GM20000 (cell line): Measurements from ENCODE around the gene ZNF423.

Experiments
- DNase-seq: peaks from one replicate; pipeline ENCODE4 v3.0.0; 2012; ENCODE audit warnings: low spot score
- TF ChIP-seq, protein P1 (sequence below): IDR thresholded peaks from 2 replicates; pipeline ENCODE4 v1.5.1; 2012; ENCODE audit warnings: mild to moderate bottlenecking, control low read depth; ENCODE audit errors: extremely low read depth, missing control alignments

The ZNF423 gene

DNA sequence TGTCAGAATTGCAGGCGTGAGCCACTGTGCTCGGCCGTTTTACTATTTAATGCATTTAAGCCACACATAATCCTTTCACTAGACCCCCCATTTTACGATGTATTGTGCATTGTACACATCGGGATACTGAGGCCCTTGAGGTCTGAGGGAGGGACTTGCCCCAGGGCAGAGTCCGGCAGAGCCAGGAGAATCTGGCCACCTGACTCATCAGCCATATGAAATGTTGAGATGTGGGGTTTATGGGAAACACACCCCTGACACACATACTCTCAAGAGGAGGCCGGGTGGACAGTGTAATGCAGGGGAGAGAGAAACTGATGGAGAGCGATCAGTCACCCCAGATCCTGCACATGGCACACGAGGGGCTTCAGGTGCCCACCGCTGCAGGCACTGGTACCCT is 196.6 kb downstream of the ZNF423 start:
- TF ChIP-seq, protein P1, sequence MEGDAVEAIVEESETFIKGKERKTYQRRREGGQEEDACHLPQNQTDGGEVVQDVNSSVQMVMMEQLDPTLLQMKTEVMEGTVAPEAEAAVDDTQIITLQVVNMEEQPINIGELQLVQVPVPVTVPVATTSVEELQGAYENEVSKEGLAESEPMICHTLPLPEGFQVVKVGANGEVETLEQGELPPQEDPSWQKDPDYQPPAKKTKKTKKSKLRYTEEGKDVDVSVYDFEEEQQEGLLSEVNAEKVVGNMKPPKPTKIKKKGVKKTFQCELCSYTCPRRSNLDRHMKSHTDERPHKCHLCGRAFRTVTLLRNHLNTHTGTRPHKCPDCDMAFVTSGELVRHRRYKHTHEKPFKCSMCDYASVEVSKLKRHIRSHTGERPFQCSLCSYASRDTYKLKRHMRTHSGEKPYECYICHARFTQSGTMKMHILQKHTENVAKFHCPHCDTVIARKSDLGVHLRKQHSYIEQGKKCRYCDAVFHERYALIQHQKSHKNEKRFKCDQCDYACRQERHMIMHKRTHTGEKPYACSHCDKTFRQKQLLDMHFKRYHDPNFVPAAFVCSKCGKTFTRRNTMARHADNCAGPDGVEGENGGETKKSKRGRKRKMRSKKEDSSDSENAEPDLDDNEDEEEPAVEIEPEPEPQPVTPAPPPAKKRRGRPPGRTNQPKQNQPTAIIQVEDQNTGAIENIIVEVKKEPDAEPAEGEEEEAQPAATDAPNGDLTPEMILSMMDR = no peak
- no peak for DNase-seq

GRCh38 chr16:49658531-49658930 is 197.4 kb downstream of the ZNF423 start:
- no peak for DNase-seq
- TF ChIP-seq, protein P1 = no peak

DNA sequence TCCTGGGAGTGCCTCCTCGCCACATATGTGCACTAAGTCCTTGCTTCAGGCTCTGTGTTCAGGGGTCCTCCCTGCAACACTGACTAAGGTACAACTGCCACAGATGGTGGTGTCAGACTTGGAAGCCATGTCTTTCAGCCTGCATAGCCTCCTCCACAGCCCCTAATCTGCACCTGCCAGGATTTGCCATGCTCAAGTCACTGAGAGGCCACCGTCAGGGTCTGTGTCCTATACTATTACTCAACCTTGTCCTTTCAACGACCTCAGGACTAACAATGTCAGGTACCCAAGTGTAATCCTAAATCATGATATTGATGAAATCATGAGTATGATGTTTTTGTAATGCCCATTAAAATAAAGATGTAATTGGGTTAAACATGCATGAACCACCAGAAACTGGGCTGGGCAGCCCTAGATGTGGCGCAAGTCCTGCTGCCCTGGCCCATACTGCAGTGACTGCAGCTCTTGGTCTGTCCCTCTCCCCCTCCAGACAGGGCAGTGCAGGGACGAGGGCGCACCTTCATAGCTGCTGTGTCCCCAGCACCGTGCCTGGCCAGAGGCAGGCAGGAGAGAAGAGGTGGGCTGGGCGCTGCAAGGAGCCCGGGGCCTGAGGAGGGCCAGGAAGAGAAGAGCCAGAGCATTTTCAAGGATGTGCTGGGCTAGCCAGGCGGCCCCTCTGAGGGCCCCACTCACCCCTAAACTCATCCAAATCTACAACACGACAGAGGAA is 198.0 kb downstream of the ZNF423 start:
- DNase-seq = no peak
- TF ChIP-seq, protein P1 = no peak

- DNase-seq = no peak
- TF ChIP-seq, protein P1 = no peak
Observed at GRCh38 chr16:49654425-49654824, 201.5 kb downstream of the ZNF423 start.

GRCh38 chr16:49653577-49653976 is 202.3 kb downstream of the ZNF423 start:
- TF ChIP-seq, protein P1 = no peak
- no peak for DNase-seq

DNA sequence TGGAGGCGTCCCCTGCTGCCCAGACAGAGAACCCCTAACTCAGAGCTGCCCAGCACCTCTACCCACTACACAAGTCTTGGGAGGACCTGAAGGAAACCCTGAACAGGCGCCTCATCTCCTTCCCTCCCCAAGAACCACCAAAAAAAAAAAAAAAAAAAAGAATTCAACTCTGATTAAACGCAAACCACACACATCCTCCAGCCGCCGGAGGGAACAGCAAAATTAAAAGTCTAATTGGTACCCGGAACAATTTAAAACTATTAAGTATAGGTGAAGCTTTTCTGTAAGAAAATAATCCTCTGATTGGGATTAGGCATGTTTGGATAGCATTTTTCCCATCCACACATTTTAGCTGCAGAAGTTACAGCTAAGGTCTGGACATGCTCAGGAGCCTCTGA is 202.7 kb downstream of the ZNF423 start:
- no peak for DNase-seq
- TF ChIP-seq, protein P1 = no peak

- TF ChIP-seq, protein P1 = no peak
- DNase-seq = no peak
Observed at GRCh38 chr16:49652456-49653172, 203.3 kb downstream of the ZNF423 start.
